IPS-18a (cell line): ENCODE results near the gene HDLBP.

Source experiments
- H3K27ac ChIP-seq: one replicate; pipeline ENCODE4 v1.5.1; 2013; ENCODE audit warnings: low read length
- H3K27me3 ChIP-seq: one replicate; pipeline ENCODE4 v1.6.1; 2013; ENCODE audit warnings: mild to moderate bottlenecking, low read length; ENCODE audit not compliant: control insufficient read depth, insufficient read depth
- H3K36me3 ChIP-seq: one replicate; pipeline ENCODE4 v1.6.1; 2013; ENCODE audit warnings: low read depth, low read length; ENCODE audit not compliant: control insufficient read depth
- H3K4me1 ChIP-seq: one replicate; pipeline ENCODE4 v1.6.1; 2013; ENCODE audit warnings: low read depth, low read length; ENCODE audit not compliant: control insufficient read depth
- H3K4me3 ChIP-seq: one replicate; pipeline ENCODE4 v1.5.1; 2013; ENCODE audit warnings: low read length
- H3K9ac ChIP-seq: one replicate; pipeline ENCODE4 v1.6.1; 2013; ENCODE audit warnings: mild to moderate bottlenecking, low read length, moderate library complexity
- H3K9me3 ChIP-seq: one replicate; pipeline ENCODE4 v1.6.1; 2013; ENCODE audit warnings: low read depth, low read length; ENCODE audit not compliant: control insufficient read depth

The HDLBP gene

DNA sequence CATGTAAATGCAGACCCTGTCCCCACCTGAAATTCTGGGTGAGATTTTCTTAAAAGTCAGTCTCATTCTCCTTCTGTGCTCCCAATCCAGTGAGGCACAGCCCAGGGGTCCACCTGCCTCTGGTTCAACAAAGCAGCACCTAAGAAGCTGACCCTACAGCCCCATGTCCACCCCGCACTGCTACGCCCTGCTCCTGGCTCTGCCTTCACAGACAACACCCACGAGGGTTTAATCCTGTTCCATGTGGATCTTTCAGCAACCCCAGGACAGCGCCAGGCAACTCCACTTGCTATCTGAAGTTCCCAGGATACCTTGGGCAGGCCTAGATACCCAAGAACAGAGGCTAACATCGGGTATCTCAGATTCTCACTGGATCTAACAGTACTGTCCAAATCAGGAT, 44.9 kb downstream of the HDLBP start:
- Histone ChIP-seq H3K4me1 (peaks cover 4% of the 10 kb centered on the region), H3K4me3 (no peak overlapping the region), H3K9ac (no peak overlapping the region), H3K27me3 (no peaks in the 10 kb centered on the region), H3K9me3 (no peaks in the 10 kb centered on the region), H3K27ac (no peak overlapping the region), H3K36me3 (peaks cover 13% of the 10 kb centered on the region)

DNA sequence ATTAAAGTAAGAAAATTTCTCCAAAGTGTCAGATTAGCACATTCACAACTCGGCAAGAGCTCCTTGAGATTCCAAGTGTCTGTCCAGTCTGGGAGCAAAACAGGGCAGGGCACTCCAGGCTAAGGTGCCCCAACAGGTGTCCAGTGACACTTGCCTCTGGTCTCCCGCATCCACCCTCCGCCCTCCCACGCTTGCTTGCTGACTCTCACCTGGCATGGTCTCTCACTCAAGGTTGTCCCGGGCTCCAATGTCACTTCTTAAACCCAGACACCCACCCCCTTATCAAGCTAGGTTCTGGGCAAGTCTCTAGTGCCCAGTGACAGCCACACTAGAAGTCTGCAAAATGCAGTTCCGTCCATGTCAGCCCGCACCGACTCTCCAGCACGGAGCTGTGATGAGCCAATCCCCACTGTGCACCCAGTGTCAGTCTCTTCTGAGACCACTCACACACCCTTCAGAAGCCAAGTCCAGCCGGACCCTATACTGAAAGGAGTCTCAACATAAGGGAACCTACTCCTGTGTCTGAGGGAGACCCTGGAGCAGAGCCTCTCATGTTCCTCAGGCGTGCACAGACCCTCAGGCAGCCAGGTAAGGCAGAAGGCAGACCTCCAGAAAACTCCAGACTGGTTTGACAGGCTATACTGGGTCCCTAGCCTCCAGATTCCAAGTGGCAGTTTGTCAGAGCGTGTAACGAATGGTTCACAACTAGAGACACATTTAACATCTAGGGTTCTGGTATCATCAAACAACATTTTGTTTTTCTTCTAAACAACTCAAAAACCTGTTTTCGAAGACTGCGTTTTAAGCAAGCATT, 45.6 kb downstream of the HDLBP start:
- H3K27me3 ChIP-seq: no peaks in the 10 kb centered on the region
- H3K27ac ChIP-seq: no peak overlapping the region
- no peaks in the 10 kb centered on the region for H3K9me3 ChIP-seq
- H3K36me3 ChIP-seq: peaks cover 15% of the 10 kb centered on the region
- peaks cover 4% of the 10 kb centered on the region for H3K4me1 ChIP-seq
- H3K9ac ChIP-seq: no peak overlapping the region
- H3K4me3 ChIP-seq: no peak overlapping the region

DNA sequence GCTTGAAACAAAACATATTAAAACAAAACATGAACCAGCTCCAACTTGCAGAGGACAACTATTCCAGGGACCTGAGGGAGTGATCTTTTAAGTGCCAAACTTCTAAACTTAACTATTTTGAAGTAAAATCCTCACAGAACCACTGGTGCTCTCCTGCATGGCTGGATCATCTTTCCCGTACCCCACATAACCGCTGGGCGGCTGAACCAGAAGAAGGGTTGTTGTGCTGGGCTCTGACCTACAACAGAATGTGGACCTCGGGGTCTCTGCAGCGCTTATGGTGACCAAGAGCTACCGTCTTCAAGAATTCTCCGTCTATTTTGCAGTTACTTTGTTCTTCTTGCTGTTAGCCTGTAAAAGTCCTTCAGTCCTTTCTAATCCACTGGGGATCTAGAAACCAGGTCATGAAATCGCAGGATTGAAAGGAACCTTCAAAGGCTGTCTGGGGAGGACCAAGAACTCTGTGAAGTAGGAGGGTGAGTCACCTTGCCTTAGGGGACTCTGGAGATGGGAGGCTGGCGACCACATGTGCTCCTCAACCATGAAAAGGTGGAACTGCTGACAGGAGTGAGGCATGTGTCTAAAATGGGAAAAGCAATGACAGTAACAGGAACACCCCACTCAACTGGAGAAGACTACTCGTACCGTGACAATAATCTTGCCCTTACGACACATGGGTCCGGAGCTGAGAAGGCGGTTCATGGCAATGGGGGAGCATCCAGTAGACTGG, 46.6 kb downstream of the HDLBP start:
- Histone ChIP-seq H3K27ac (no peak overlapping the region), H3K9ac (no peak overlapping the region), H3K36me3 (peaks cover 16% of the 10 kb centered on the region), H3K4me3 (no peak overlapping the region), H3K4me1 (peaks cover 4% of the 10 kb centered on the region), H3K9me3 (no peaks in the 10 kb centered on the region), H3K27me3 (no peaks in the 10 kb centered on the region)

- Histone ChIP-seq H3K36me3 (peaks cover 21% of the 10 kb centered on the region), H3K27me3 (no peaks in the 10 kb centered on the region), H3K9ac (no peak overlapping the region), H3K4me3 (no peak overlapping the region), H3K9me3 (no peaks in the 10 kb centered on the region), H3K27ac (no peak overlapping the region), H3K4me1 (peaks cover 4% of the 10 kb centered on the region)
These were observed 47.2 kb downstream of the HDLBP start for GRCh38 chr2:241268306-241268705.

- Histone ChIP-seq H3K4me3 (no peak overlapping the region), H3K36me3 (peaks cover 30% of the 10 kb centered on the region), H3K27ac (no peak overlapping the region), H3K4me1 (no peaks in the 10 kb centered on the region), H3K27me3 (no peaks in the 10 kb centered on the region), H3K9ac (no peak overlapping the region), H3K9me3 (no peaks in the 10 kb centered on the region)
These were observed 48.0 kb downstream of the HDLBP start for GRCh38 chr2:241267249-241268067.

GRCh38 chr2:241265506-241265905, 50.0 kb downstream of the HDLBP start:
- Histone ChIP-seq H3K36me3 (peaks cover 49% of the 10 kb centered on the region), H3K27me3 (no peaks in the 10 kb centered on the region), H3K4me3 (no peak overlapping the region), H3K9ac (no peak overlapping the region), H3K9me3 (no peaks in the 10 kb centered on the region), H3K27ac (no peak overlapping the region), H3K4me1 (no peaks in the 10 kb centered on the region)

DNA sequence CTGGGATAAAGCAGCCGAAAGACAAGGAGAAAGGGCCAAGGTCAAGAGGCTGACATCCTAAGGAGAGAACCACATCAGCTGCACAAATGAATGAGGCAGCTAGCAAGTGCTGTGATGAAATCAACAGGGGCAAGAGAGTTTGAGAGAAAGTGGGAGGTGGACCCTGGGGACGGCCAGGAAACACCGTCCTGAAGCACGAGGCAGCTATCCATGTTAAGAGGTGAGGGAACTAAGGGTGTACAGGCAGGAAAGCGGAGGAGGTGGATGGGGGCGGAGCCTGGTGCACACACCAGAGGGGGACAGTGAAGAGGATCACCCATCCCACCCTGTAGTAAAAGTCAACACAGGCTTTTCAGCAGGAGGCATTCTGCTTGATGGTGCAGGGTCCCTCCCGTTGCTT, 52.4 kb downstream of the HDLBP start:
- Histone ChIP-seq H3K4me1 (no peaks in the 10 kb centered on the region), H3K27ac (no peak overlapping the region), H3K9ac (no peak overlapping the region), H3K27me3 (no peaks in the 10 kb centered on the region), H3K9me3 (no peaks in the 10 kb centered on the region), H3K36me3 (peaks cover 52% of the 10 kb centered on the region), H3K4me3 (no peak overlapping the region)

- H3K4me1 ChIP-seq: no peaks in the 10 kb centered on the region
These were observed 53.8 kb downstream of the HDLBP start for GRCh38 chr2:241261628-241262027.

GRCh38 chr2:241260911-241261310, 54.6 kb downstream of the HDLBP start:
- H3K9ac ChIP-seq: no peak overlapping the region
- peaks cover 60% of the 10 kb centered on the region for H3K36me3 ChIP-seq

More at GRCh38 chr2:241261628-241262027, 53.8 kb downstream of the HDLBP start:
- Histone ChIP-seq H3K9me3 (no peaks in the 10 kb centered on the region), H3K4me3 (no peak overlapping the region), H3K9ac (no peak overlapping the region), H3K27me3 (no peaks in the 10 kb centered on the region), H3K27ac (no peak overlapping the region), H3K36me3 (peaks cover 60% of the 10 kb centered on the region)

GRCh38 chr2:241258505-241259280, 56.8 kb downstream of the HDLBP start:
- Histone ChIP-seq H3K36me3 (peaks cover 72% of the 10 kb centered on the region), H3K27ac (no peak overlapping the region), H3K27me3 (no peaks in the 10 kb centered on the region), H3K4me1 (no peaks in the 10 kb centered on the region), H3K9me3 (no peaks in the 10 kb centered on the region), H3K4me3 (no peak overlapping the region), H3K9ac (no peak overlapping the region)

More at GRCh38 chr2:241260911-241261310, 54.6 kb downstream of the HDLBP start:
- H3K4me1 ChIP-seq: no peaks in the 10 kb centered on the region
- H3K27ac ChIP-seq: no peak overlapping the region
- H3K27me3 ChIP-seq: no peaks in the 10 kb centered on the region
- H3K4me3 ChIP-seq: no peak overlapping the region
- H3K9me3 ChIP-seq: no peaks in the 10 kb centered on the region
